ENCODE results near the gene SMC2. TPM values are rescaled to one million over a fixed set of nuclear protein-coding genes. Genes with fewer than 3 reads are reported as not detected.

The SMC2 gene
- total RNA-seq, 1 donor from 2014 or later, result 9.8 TPM

GRCh38 chr9:104118916-104119315, 24.8 kb downstream of the SMC2 start:
- Histone ChIP-seq H3K9me3 (ENCODE audit: insufficient read depth, low read depth, low read length) (no peaks in the 10 kb centered on the region), H3K9ac (ENCODE audit: low read length) (no peak overlapping the region), H3K27ac (ENCODE audit: low read depth, low read length) (no peak overlapping the region), H3K4me1 (ENCODE audit: insufficient read depth, low read length) (no peaks in the 10 kb centered on the region), H2AFZ (ENCODE audit: low read depth, low read length) (no peak overlapping the region), H3K36me3 (ENCODE audit: insufficient read depth, low read length) (peaks cover 16% of the 10 kb centered on the region), H4K20me1 (ENCODE audit: insufficient read depth, low read length) (no peaks in the 10 kb centered on the region), H3K27me3 (ENCODE audit: insufficient read depth, low read length) (no peaks in the 10 kb centered on the region), H3K79me2 (ENCODE audit: insufficient read depth, low read length) (no peaks in the 10 kb centered on the region), H3K4me2 (ENCODE audit: low read length) (no peak overlapping the region), H3K4me3 (ENCODE audit: insufficient read depth, low read depth, low read length) (no peak overlapping the region)
- no peak for FAIRE-seq
- H3K27me3 Mint-ChIP-seq (ENCODE audit: low read depth, unreplicated experiment), result no peaks in the 10 kb centered on the region
- H3K36me3 Mint-ChIP-seq (ENCODE audit: low read depth, unreplicated experiment), result no peaks in the 10 kb centered on the region
- H3K4me1 Mint-ChIP-seq (ENCODE audit: low read depth, unreplicated experiment), result no peaks in the 10 kb centered on the region
- no peak for DNase-seq (ENCODE audit: low read depth)
- H3K27ac Mint-ChIP-seq (ENCODE audit: unreplicated experiment), result no peak overlapping the region
- no peaks in the 10 kb centered on the region for H3K9me3 Mint-ChIP-seq (ENCODE audit: unreplicated experiment)
- TF ChIP-seq, protein P1, sequence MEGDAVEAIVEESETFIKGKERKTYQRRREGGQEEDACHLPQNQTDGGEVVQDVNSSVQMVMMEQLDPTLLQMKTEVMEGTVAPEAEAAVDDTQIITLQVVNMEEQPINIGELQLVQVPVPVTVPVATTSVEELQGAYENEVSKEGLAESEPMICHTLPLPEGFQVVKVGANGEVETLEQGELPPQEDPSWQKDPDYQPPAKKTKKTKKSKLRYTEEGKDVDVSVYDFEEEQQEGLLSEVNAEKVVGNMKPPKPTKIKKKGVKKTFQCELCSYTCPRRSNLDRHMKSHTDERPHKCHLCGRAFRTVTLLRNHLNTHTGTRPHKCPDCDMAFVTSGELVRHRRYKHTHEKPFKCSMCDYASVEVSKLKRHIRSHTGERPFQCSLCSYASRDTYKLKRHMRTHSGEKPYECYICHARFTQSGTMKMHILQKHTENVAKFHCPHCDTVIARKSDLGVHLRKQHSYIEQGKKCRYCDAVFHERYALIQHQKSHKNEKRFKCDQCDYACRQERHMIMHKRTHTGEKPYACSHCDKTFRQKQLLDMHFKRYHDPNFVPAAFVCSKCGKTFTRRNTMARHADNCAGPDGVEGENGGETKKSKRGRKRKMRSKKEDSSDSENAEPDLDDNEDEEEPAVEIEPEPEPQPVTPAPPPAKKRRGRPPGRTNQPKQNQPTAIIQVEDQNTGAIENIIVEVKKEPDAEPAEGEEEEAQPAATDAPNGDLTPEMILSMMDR (IDR thresholded peaks at IDR 0.05; ENCODE audit: insufficient read depth, low read depth, low read length), result no peak
- TF ChIP-seq EZH2 (IDR thresholded peaks at IDR 0.05; ENCODE audit: insufficient read depth, low read length), result no peak
- no peak overlapping the region for H3K4me3 Mint-ChIP-seq (ENCODE audit: unreplicated experiment)

DNA sequence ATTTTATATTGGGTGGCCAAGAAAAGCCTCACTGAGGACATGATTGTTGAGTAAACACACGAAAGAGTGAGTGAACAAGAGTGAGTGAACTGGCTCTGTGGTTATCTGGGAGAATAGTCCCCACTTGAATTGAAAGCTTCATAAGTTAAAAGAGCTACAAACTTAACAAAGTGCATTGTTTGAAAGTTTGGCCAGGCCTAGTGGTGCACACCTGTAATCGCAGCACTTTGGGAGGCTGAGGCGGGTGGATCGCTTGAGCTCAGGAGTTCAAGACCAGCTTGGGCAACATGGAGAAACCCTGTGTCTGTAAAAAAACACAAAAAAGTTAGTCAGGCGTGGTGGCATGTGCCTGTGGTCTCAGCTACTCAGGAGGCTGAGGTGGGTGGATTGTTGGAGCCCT, 26.9 kb downstream of the SMC2 start:
- H3K9me3 ChIP-seq (ENCODE audit: insufficient read depth, low read depth, low read length), result no peaks in the 10 kb centered on the region
- no peak overlapping the region for H3K4me3 ChIP-seq (ENCODE audit: insufficient read depth, low read depth, low read length)
- Mint-ChIP-seq H3K4me1 (ENCODE audit: low read depth, unreplicated experiment) (no peaks in the 10 kb centered on the region), H3K4me3 (ENCODE audit: unreplicated experiment) (no peak overlapping the region), H3K27ac (ENCODE audit: unreplicated experiment) (no peak overlapping the region), H3K36me3 (ENCODE audit: low read depth, unreplicated experiment) (no peaks in the 10 kb centered on the region), H3K27me3 (ENCODE audit: low read depth, unreplicated experiment) (no peaks in the 10 kb centered on the region), H3K9me3 (ENCODE audit: unreplicated experiment) (no peaks in the 10 kb centered on the region)
- peaks cover 18% of the 10 kb centered on the region for H3K36me3 ChIP-seq (ENCODE audit: insufficient read depth, low read length)
- no peak for FAIRE-seq
- H3K4me2 ChIP-seq (ENCODE audit: low read length), result no peak overlapping the region
- H3K4me1 ChIP-seq (ENCODE audit: insufficient read depth, low read length), result no peaks in the 10 kb centered on the region
- no peak overlapping the region for H3K9ac ChIP-seq (ENCODE audit: low read length)
- no peaks in the 10 kb centered on the region for H4K20me1 ChIP-seq (ENCODE audit: insufficient read depth, low read length)
- H3K27ac ChIP-seq (ENCODE audit: low read depth, low read length), result no peak overlapping the region
- no peak for DNase-seq (ENCODE audit: low read depth)
- H2AFZ ChIP-seq (ENCODE audit: low read depth, low read length), result no peak overlapping the region
- no peaks in the 10 kb centered on the region for H3K27me3 ChIP-seq (ENCODE audit: insufficient read depth, low read length)
- TF ChIP-seq, protein P1 (IDR thresholded peaks at IDR 0.05; ENCODE audit: insufficient read depth, low read depth, low read length), result no peak
- TF ChIP-seq EZH2 (IDR thresholded peaks at IDR 0.05; ENCODE audit: insufficient read depth, low read length), result no peak
- no peaks in the 10 kb centered on the region for H3K79me2 ChIP-seq (ENCODE audit: insufficient read depth, low read length)

GRCh38 chr9:104138243-104138868, 44.2 kb downstream of the SMC2 start:
- TF ChIP-seq EZH2 (IDR thresholded peaks at IDR 0.05; ENCODE audit: insufficient read depth, low read length), result no peak
- TF ChIP-seq, protein P1 (IDR thresholded peaks at IDR 0.05; ENCODE audit: insufficient read depth, low read depth, low read length), result no peak
- Histone ChIP-seq H3K27me3 (ENCODE audit: insufficient read depth, low read length) (no peaks in the 10 kb centered on the region), H3K36me3 (ENCODE audit: insufficient read depth, low read length) (peaks cover 15% of the 10 kb centered on the region), H4K20me1 (ENCODE audit: insufficient read depth, low read length) (no peaks in the 10 kb centered on the region), H3K4me2 (ENCODE audit: low read length) (no peak overlapping the region), H2AFZ (ENCODE audit: low read depth, low read length) (no peak overlapping the region), H3K4me3 (ENCODE audit: insufficient read depth, low read depth, low read length) (no peak overlapping the region), H3K4me1 (ENCODE audit: insufficient read depth, low read length) (no peaks in the 10 kb centered on the region), H3K27ac (ENCODE audit: low read depth, low read length) (no peak overlapping the region), H3K9ac (ENCODE audit: low read length) (no peak overlapping the region), H3K79me2 (ENCODE audit: insufficient read depth, low read length) (no peaks in the 10 kb centered on the region), H3K9me3 (ENCODE audit: insufficient read depth, low read depth, low read length) (no peaks in the 10 kb centered on the region)
- no peaks in the 10 kb centered on the region for H3K27me3 Mint-ChIP-seq (ENCODE audit: low read depth, unreplicated experiment)
- H3K27ac Mint-ChIP-seq (ENCODE audit: unreplicated experiment), result no peak overlapping the region
- no peak for FAIRE-seq
- peaks cover 8% of the 10 kb centered on the region for H3K36me3 Mint-ChIP-seq (ENCODE audit: low read depth, unreplicated experiment)
- no peak for DNase-seq (ENCODE audit: low read depth)
- H3K4me1 Mint-ChIP-seq (ENCODE audit: low read depth, unreplicated experiment), result no peaks in the 10 kb centered on the region
- no peaks in the 10 kb centered on the region for H3K9me3 Mint-ChIP-seq (ENCODE audit: unreplicated experiment)
- no peak overlapping the region for H3K4me3 Mint-ChIP-seq (ENCODE audit: unreplicated experiment)
